ENCODE data around the gene SFTPA2. TPM values are rescaled to one million over a fixed set of nuclear protein-coding genes. Genes with fewer than 3 reads are reported as not detected.
A peak's percentile ranks its signal among the peaks of the same experiment; 100 is the strongest.
"Not testable (repeated sequence)": the region's sequence is repeated elsewhere in the genome, so short reads cannot be mapped to it uniquely, and the experiment has no call there.

SFTPA2 gene
- total RNA-seq, 1 donor from 2014 or later = 0.74 TPM

GRCh38 chr10:79581044-79581443, 20.8 kb upstream of the SFTPA2 start:
- no peaks in the 10 kb centered on the region for H3K27me3 ChIP-seq
- no peaks in the 10 kb centered on the region for H3K4me1 ChIP-seq
- no peak overlapping the region for H3K4me3 ChIP-seq
- intact Hi-C loops (cut with DNase I) = no loop called here
- H3K9me3 ChIP-seq = no peaks in the 10 kb centered on the region
- no peak for TF ChIP-seq CTCF (IDR thresholded peaks at IDR 0.05)
- TF ChIP-seq POLR2AphosphoS5 (IDR thresholded peaks at IDR 0.05; ENCODE audit: insufficient read depth in 1 of 2, low read depth in 1 of 2) = no peak
- no peak for TF ChIP-seq POLR2A (IDR thresholded peaks at IDR 0.05)
- H3K36me3 ChIP-seq = no peaks in the 10 kb centered on the region
- H3K27ac ChIP-seq = no peak overlapping the region
- no peak for DNase-seq (ENCODE audit: extremely low spot score in 2 of 2)

- DNase-seq (ENCODE audit: extremely low spot score in 2 of 2) = no peak
- TF ChIP-seq POLR2AphosphoS5 (IDR thresholded peaks at IDR 0.05; ENCODE audit: insufficient read depth in 1 of 2, low read depth in 1 of 2) = no peak
- TF ChIP-seq POLR2A (IDR thresholded peaks at IDR 0.05) = no peak
- no peak for TF ChIP-seq CTCF (IDR thresholded peaks at IDR 0.05)
- intact Hi-C loops (cut with DNase I) = no loop called here
- Histone ChIP-seq H3K27ac (no peak overlapping the region), H3K4me1 (no peaks in the 10 kb centered on the region), H3K9me3 (no peaks in the 10 kb centered on the region), H3K27me3 (no peaks in the 10 kb centered on the region), H3K4me3 (no peak overlapping the region), H3K36me3 (no peaks in the 10 kb centered on the region)
These were observed 19.2 kb upstream of the SFTPA2 start for GRCh38 chr10:79579361-79579760.

- H3K27me3 ChIP-seq; intact Hi-C loops (cut with DNase I); H3K4me3 ChIP-seq; H3K27ac ChIP-seq; H3K4me1 ChIP-seq; H3K9me3 ChIP-seq; H3K36me3 ChIP-seq; DNase-seq (ENCODE audit: extremely low spot score in 2 of 2): not testable (repeated sequence)
These were observed 10.4 kb upstream of the SFTPA2 start for GRCh38 chr10:79570624-79571023.

GRCh38 chr10:79563426-79563825, 3.2 kb upstream of the SFTPA2 start:
- Histone ChIP-seq H3K4me1 (no peaks in the 10 kb centered on the region), H3K4me3 (no peak overlapping the region), H3K27me3 (no peaks in the 10 kb centered on the region), H3K36me3 (no peaks in the 10 kb centered on the region), H3K27ac (no peak overlapping the region), H3K9me3 (no peaks in the 10 kb centered on the region)
- intact Hi-C loops (cut with DNase I) = no loop called here
- DNase-seq (ENCODE audit: extremely low spot score in 2 of 2) = no peak
- TF ChIP-seq POLR2A (IDR thresholded peaks at IDR 0.05) (no peak), POLR2AphosphoS5 (IDR thresholded peaks at IDR 0.05; ENCODE audit: insufficient read depth in 1 of 2, low read depth in 1 of 2) (no peak), CTCF (IDR thresholded peaks at IDR 0.05) (no peak)

GRCh38 chr10:79562135-79562756, 2.0 kb upstream of the SFTPA2 start:
- peak overlapping the region in 1 of 2 donors; percentile 24 for H3K4me3 ChIP-seq
- intact Hi-C loops (cut with DNase I) = no loop called here
- TF ChIP-seq CTCF (IDR thresholded peaks at IDR 0.05) (peak; percentile 56 to 60 (median 59)), POLR2A (IDR thresholded peaks at IDR 0.05) (no peak)
- H3K36me3 ChIP-seq = no peaks in the 10 kb centered on the region
- DNase-seq (ENCODE audit: extremely low spot score in 2 of 2) = no peak
- no peak overlapping the region for H3K27ac ChIP-seq
- H3K27me3 ChIP-seq = no peaks in the 10 kb centered on the region
- H3K4me1 ChIP-seq = no peaks in the 10 kb centered on the region
- H3K9me3 ChIP-seq = no peaks in the 10 kb centered on the region

Data from vagina (tissue), 2 donors.